Fibroblast of upper back skin (primary cell): ENCODE measurements around the gene MEIKIN.

Source experiments
- DNase-seq: peaks from one replicate; pipeline ENCODE4 v3.0.0-alpha.2; 2013

The MEIKIN gene

DNA sequence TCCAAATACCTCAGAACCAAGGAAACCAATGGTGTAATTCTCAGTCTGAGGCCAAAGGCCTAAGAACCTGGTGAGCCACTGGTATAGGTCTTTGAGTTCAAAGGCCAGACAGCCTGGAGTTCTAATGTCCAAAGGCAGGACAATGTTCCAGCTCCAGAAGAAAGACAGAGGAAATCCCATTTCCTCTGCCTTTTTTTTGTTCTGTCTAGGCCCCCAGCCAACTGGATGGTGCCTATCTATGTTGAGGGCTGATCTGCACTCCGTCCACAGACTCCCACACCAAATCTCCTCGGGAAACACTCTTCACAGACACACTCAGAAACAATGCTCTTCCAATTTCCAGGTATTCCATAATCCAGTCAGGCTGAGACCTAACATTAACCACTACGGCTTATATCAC is 178.8 kb downstream of the MEIKIN start:
- DNase-seq: no peak

DNA sequence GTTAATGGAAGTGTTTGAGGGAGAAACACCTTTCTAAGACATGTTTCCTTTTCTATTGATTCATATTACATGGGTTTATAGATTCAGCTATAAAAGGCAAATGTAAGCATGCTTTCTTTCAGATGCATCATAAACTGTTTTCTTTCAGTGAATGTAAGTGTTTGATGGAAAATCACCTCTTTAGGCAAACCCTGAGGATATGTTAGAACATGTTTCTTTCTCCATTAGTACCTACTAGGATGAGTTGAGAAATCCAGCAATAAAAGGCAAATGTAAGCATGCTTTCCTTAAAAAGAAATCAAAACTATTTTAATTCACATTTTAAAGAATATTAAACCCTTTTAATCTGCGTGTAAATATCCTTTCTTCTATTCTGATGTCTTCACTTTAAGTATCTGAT is 180.2 kb downstream of the MEIKIN start:
- DNase-seq: no peak

DNA sequence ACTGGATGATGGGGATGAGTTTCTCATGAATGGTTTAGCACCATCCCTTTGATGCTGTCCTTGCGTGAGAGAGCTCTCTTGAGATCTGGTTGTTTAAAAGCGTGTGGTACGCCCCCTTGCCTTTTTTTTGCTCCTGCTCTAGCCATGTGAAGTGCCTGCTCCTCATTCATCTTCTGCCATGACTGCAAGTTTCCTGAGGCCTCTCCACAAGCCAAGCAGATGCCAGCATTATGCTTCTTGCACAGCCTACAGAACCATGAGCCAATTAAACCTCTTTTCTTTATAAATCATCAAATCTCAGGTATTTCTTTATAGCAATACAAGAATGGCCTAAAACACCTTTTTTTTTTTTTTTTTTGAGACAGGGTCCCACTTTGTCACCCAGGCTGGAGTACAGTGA is 181.5 kb downstream of the MEIKIN start:
- no peak for DNase-seq

DNA sequence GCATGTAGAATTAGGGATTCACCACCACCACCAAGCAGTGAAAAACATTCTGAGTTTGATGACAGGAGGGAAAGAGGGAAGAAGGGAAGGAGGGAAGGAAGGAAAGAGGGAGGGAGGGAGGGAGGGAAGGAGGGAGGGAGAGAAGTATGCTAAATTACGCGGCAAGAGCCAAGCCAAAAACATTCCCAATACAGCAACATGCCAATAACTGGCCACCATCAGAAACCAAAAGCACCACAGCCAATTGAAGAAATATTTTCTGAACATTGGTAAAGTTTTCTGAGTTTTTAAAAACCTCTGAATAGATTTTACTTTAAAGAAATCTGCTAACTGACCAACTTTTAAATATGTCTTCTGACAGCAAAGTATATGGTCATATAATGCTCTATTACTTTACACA is 184.7 kb downstream of the MEIKIN start:
- DNase-seq: no peak

DNA sequence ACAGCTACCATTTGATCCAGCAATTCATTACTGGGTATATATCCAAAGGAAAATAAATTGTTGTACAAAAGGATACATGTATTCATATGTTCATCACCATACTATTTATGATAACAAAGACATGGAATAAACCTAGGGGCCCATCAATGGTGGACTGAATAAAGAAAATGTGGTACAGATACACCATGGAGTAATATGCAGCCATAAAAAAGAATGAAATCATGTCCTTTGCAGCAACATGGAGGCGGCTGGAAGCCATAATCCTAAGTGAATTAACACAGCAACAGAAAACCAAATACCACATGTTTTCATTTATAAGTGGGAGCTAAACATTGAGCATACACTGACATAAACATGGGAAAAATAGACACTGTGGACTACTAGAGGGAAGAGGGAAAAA is 185.8 kb downstream of the MEIKIN start:
- no peak for DNase-seq

- DNase-seq: peak; percentile 19
These were observed 187.0 kb downstream of the MEIKIN start for GRCh38 chr5:131758520-131758900.

- DNase-seq: no peak
These were observed 187.5 kb downstream of the MEIKIN start for GRCh38 chr5:131757830-131758519.
